Effector CD8-positive, alpha-beta T cell (primary cell): ENCODE data around the gene DHRS3.
"Not testable (repeated sequence)": the region's sequence is repeated elsewhere in the genome, so short reads cannot be mapped to it uniquely, and the experiment has no call there.

ENCODE experiments used
- DNase-seq: peaks from one replicate; lab custom pipeline; 2025; lab: John Stamatoyannopoulos, UW

Gene DHRS3

GRCh38 chr1:12578860-12579422 is 39.1 kb downstream of the DHRS3 start:
- no peak for DNase-seq

DNA sequence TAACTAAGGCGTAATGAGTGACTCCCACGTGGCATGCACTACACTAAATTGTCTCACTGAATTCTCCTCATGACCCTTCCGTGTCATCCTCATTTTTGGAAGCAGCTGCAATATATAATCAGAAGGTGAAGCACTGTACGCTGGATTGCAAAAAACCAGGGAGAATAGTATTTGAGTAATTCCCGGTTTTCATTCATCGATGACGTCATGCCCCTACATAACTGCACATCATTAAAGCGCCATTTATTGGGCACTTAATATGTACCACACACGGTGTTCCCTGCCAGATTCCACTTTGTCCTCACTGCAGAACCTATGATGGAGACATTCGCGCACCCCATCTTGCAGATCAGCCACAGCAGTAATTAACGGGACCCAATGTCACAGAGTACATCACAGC is 41.0 kb downstream of the DHRS3 start:
- no peak for DNase-seq

DNA sequence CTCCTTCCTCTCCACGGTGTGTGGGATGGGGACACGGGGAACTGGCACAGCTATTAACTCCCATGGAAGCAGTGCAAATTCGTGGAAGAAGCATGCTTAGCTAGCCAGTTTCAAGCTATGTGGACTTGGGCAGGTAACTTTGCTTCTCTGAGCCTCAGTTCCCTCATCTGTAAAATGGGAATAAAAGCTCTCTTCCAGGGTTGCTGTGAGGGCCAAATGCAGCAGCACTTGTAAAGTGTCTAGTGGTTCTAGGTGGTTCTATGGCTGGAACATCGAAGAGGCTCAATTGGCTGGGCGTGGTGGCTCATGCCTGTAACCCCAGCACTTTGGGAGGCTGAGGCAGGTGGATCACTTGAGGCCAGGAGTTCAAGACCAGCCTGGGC is 43.3 kb downstream of the DHRS3 start:
- DNase-seq = no peak

- no peak for DNase-seq
Observed at GRCh38 chr1:12573015-12573825, 44.8 kb downstream of the DHRS3 start.

GRCh38 chr1:12572522-12572921 is 45.5 kb downstream of the DHRS3 start:
- DNase-seq = no peak

- DNase-seq = no peak
Observed at GRCh38 chr1:12570291-12570690, 47.7 kb downstream of the DHRS3 start.

DNA sequence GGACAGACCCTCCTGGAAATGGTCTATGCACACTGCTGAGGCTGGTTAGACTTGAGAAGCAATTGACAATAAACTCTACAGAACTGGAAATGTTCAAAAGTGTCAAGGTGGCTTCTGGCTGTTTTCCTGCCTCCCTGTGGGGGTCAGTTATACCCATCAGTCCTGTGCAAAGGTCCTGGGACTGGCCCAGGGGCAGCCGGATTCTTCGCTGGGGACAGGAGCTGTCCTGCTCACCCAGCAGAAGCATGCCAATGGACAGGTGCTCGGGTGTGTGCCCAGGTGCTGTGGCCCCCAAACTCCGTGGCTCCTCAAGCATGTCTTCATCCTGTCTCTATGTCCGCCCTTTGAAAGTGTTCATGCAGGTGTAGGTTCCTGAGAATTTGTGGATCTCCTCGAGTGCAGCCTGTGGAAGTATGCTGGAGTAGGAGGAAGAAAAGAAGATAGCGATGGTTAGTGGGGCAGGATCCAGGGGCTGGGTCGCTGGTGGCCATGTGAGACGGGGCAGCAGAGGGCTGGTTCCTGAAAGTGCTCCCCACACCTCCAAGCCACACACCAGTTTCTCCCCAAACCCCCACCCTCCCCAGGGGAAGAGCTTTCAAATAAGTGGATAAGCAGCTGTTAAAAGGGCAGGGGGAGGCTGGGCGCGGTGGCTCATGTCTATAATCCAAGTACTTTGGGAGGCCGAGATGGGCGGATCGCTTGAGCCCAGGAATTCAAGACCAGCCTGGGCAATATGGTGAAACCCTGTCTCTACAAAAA is 49.8 kb downstream of the DHRS3 start:
- no peak for DNase-seq

- DNase-seq = no peak
Observed at GRCh38 chr1:12567288-12567819, 50.7 kb downstream of the DHRS3 start.

- no peak for DNase-seq
Observed at GRCh38 chr1:12566484-12567287, 51.3 kb downstream of the DHRS3 start.

DNA sequence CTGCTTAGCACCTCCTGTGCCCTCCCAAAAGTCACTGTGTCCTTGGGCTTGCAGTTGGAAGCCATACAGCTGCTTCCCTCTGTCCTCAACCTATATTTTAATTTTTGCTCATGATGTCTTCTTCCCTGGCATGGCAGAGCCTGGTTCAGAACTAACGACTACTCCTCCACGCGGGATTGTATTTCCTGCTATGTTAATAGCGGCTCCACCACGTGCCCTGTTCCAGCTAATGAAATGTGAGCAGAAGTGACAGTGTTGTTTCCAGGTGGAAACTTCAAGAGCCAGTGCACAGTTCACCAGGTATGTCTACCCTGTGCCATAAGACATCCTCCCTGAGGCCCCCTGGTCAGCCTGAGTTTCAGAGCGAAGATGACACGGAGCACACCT is 52.1 kb downstream of the DHRS3 start:
- no peak for DNase-seq

GRCh38 chr1:12565094-12565965 is 52.7 kb downstream of the DHRS3 start:
- DNase-seq = no peak

GRCh38 chr1:12564251-12564650 is 53.8 kb downstream of the DHRS3 start:
- not testable (repeated sequence) for DNase-seq

DNA sequence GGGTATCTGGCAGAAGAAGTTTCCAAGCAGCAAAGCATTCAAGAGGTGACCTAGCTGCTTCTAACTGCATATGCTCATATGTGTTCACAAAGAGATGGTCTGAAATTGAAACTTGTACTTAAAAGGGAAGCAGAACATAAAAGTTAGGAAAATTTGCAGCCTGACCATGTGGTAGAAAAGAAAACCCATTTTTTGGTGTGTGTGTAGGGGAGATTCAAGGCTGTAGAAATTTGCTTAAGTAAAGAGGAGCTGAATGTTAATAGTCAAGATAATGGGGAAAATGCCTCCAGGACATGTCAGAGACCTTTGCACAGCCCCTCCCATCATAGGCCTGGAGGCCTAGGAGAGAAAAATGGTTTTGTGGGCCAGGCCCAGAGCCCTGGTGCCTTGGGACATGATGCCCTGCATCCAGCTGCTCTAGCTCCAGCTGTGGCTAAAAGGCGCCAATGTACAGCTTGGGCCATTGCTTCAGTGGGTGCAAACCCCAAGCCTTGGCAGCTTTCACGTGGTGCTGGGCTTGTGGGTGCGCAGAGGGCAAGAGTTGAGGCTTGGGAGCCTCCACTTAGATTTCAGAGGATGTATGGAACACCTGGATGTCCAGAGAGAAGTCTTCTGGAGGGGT is 54.9 kb downstream of the DHRS3 start:
- DNase-seq = no peak

DNA sequence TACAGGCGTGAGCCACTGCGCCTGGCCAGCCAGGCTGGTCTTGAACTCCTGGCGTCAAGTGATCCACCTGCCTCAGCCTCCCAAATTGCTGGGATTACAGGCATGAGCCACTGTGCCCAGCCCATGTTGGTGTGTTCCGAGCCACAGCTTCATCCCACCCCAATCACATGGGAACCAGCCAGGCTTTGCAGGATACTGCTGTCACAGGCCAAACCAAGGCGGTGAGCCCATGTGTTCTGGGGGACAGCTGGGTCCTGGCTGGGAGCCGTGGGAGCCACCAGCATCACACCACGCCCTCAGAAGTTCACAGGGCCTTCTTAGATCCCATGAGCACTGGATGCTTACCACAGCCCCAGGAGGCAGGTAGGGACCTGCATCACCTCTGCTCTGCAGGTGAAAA is 56.9 kb downstream of the DHRS3 start:
- DNase-seq = no peak

GRCh38 chr1:12556957-12557935 is 60.8 kb downstream of the DHRS3 start:
- no peak for DNase-seq

- DNase-seq = no peak
Observed at GRCh38 chr1:12556368-12556930, 61.6 kb downstream of the DHRS3 start.

GRCh38 chr1:12555411-12556367 is 62.3 kb downstream of the DHRS3 start:
- DNase-seq = no peak
